Fibroblast of pulmonary artery (primary cell): ENCODE data around the gene IL36RN.

Source experiments
- DNase-seq: peaks from one replicate; pipeline ENCODE4 v3.0.0-alpha.2; 2010; ENCODE audit warnings: low read depth
- H3K4me3 ChIP-seq: replicated peaks from 2 replicates; pipeline ENCODE4 v1.5.1; 2011; ENCODE audit warnings: low read depth, mild to moderate bottlenecking, control low read depth, low read length, moderate library complexity
- CTCF ChIP-seq: IDR thresholded peaks from 2 replicates; pipeline ENCODE4 v1.5.1; 2011; ENCODE audit warnings: mild to moderate bottlenecking, control low read depth, low read length, inconsistent platforms; ENCODE audit errors: missing control alignments

IL36RN gene

DNA sequence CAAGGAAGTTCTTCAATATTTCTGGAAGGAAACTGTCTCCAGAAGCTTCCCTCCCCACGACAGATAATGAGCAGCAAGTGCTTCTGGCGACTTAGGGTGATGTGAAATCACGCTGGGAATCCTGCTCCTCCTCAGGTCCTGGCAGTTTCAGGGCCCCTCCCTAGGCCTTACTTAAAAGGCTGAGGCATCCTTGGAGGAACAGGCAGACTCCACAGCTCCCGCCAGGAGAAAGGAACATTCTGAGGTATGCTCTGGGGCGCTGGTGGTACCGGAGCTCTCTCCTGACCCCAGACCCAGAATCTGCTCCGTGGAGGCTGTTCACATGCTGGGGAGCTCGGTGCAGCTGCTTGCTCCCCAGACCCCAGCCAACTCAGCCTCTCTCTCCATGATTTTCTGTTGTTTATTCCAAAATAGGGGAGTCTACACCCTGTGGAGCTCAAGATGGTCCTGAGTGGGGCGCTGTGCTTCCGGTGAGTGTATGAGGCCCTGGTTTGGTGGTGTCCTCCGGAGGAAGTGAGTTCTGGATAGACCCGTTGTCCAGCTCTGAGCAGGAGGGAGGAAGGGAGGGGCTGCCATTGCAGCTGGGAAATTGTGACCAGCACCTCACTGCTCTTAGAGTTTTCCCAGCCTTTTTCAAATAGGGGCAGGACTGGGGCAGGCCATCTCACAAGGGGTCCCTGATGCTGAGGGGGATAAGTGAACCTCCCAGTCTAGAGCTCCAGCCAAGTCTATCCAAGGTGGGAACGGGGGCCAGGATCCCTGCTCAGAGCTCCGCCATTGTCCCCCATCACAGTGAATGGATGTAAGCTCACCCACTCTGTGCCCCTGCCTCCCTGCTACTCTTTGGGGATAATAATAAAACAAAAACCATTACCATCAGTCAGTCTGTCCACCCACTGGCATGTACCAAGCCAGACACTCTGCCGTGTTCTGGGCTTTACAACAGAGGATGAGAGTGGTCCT lies at the start of gene IL36RN:
TSS of gene IL36RN (plus strand) at position 201 of the 963 bp plus-strand sequence. CDS start at position 442, 241 bp downstream.
- TF ChIP-seq CTCF = no peak
- DNase-seq = no peak
- H3K4me3 ChIP-seq = no peak within 1 kb of the TSS

- no peak overlapping the region for H3K4me3 ChIP-seq
- TF ChIP-seq CTCF = no peak
- DNase-seq = no peak
These were observed 49.4 kb upstream of the IL36RN start for GRCh38 chr2:113009622-113010021.

GRCh38 chr2:113010088-113010487 lies 48.9 kb upstream of the IL36RN start:
- no peak for TF ChIP-seq CTCF
- no peak for DNase-seq

DNA sequence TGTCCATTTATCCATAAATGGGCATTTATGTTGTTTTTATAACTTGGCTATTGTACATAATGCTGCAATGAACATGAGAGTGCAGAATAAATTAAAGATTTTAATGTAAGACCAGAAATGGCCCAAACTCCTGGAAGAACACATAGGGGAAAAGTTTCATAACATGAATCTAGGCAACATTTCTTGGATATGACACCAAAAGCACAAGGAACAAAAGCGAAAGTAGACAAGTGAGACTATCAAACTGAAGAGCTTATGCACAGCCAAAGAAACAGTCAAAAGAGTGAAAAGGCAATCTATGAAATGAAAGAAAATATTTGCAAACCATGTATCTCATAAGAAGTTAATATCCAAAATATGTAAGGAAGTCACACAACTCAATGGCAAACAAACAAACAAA lies 47.9 kb upstream of the IL36RN start:
- no peak for TF ChIP-seq CTCF
- H3K4me3 ChIP-seq = no peak overlapping the region
- DNase-seq = no peak

More at GRCh38 chr2:113010088-113010487, 48.9 kb upstream of the IL36RN start:
- H3K4me3 ChIP-seq = no peak overlapping the region

- peak; percentile 18 for DNase-seq
- no peak for TF ChIP-seq CTCF
- no peak overlapping the region for H3K4me3 ChIP-seq
These were observed 46.3 kb upstream of the IL36RN start for GRCh38 chr2:113012436-113013335.

DNA sequence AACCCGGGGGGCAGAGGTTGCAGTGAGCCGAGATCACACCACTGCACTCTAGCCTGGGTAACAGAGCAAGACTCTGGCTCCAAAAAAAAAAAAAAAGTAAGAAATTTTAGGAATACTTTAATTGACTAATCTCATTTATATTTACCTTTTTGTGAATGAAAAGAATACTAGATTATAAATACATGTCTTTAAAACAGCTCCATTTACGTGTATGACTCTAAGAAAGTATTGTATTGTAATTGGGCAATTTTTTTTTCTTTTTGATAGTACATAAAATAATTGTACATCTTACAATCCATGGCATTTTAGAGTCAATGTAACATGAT lies 45.7 kb upstream of the IL36RN start:
- TF ChIP-seq CTCF = no peak
- DNase-seq = no peak
- H3K4me3 ChIP-seq = no peak overlapping the region
